Measurements from ENCODE around the gene ANKRD66.
"Not testable (repeated sequence)": the region's sequence is repeated elsewhere in the genome, so short reads cannot be mapped to it uniquely, and the experiment has no call there.

The ANKRD66 gene

GRCh38 chr6:46756469-46757213, 9.9 kb downstream of the ANKRD66 start:
- no peak for DNase-seq

GRCh38 chr6:46757214-46757596, 10.5 kb downstream of the ANKRD66 start:
- no peak for DNase-seq

DNA sequence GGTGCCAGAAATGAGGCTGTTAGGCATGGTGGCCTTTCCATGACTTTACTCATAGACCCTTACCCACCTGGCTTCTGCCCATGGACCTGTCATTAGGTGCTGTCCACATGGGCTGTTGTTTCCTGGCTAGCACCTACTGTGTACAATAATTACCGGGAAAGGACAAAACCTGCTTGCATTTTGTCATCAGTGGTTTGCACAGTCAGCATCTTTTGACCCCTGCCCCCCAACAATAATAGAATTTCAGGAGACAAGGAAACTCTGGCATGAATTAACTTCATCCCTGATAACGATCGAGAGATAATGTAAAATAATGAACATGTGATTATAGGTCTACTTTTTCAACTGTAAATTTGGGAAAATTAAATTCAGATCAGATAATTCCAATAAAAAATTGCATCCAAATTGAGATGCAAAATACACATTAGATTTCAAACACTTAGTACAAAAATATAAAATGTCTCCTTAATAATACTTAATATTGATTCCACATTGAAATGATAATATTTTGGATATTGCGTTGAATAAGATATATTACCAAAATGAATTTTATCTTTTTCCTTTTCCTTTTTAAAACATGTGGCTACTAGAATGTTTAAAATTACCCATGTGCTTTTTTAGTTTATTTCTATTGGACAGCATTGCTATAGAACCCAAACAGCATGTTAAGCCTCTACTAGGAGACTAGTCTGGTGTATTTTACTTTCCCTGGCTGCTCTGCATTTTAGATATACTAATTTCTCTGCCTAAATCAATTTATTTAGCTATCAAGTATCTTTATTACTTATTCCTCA, 12.4 kb downstream of the ANKRD66 start:
- no peak for DNase-seq

GRCh38 chr6:46760925-46761324, 14.2 kb downstream of the ANKRD66 start:
- no peak for DNase-seq

DNA sequence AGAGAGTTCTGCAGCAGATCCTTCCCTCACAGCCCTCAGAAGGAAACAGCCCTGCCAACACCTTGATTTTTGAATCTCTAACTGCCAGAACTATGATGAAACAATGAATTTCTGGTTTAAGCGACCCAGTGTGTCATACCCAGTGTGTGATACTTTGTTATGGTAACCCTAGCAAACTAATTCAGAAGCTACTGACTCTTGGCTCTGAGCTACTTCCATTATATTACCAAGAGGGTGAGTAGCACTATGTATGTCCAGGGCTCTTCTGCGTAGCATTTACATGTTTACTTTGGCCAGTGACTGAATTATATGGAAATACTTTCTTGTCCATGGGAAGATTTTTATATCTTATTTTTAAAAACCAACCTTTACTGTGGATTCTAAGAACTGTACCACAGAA, 16.7 kb downstream of the ANKRD66 start:
- DNase-seq, result no peak

DNA sequence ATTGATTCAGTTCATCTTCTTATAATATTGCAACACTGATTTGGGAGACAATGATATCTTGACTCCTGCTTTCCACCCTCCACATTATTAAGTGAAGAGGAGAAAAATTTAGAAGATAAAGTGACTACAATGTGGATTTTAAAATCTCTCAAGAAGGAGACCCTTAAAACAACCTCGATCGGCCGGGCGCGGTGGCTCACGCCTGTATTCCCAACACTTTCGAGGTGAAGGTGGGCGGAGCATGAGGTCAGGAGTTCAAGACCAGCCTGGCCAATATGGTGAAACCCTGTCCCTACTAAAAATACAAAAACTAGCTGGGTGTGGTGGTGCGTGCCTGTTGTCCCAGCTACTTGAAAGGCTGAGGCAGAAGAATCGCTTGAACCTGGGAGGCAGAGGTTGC, 17.5 kb downstream of the ANKRD66 start:
- DNase-seq, result not testable (repeated sequence)

GRCh38 chr6:46764961-46765360, 18.2 kb downstream of the ANKRD66 start:
- no peak for DNase-seq

- DNase-seq, result no peak
Observed at GRCh38 chr6:46772016-46772415, 25.3 kb downstream of the ANKRD66 start.

- DNase-seq, result no peak
Observed at GRCh38 chr6:46772762-46773161, 26.0 kb downstream of the ANKRD66 start.

GRCh38 chr6:46773201-46773855, 26.6 kb downstream of the ANKRD66 start:
- DNase-seq, result no peak

DNA sequence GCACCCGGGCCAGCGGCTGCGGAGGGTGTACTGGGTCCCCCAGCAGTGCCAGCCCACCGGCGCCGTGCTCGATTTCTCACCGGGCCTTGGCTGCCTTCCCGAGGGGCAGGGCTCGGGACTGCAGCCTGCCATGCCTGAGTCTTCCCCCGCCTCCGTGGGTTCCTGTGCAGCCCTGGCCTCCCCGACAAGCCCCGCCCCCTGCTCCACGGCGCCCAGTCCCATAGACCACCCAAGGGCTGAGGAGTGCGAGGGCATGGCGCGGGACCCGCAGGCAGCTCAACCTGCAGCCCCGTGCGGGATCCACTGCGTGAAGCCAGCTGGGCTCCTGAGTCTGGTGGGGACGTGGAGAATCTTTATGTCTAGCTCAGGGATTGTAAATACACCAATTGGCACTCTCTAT, 28.0 kb downstream of the ANKRD66 start:
- not testable (repeated sequence) for DNase-seq

- no peak for DNase-seq
Observed at GRCh38 chr6:46776070-46776712, 29.5 kb downstream of the ANKRD66 start.

DNA sequence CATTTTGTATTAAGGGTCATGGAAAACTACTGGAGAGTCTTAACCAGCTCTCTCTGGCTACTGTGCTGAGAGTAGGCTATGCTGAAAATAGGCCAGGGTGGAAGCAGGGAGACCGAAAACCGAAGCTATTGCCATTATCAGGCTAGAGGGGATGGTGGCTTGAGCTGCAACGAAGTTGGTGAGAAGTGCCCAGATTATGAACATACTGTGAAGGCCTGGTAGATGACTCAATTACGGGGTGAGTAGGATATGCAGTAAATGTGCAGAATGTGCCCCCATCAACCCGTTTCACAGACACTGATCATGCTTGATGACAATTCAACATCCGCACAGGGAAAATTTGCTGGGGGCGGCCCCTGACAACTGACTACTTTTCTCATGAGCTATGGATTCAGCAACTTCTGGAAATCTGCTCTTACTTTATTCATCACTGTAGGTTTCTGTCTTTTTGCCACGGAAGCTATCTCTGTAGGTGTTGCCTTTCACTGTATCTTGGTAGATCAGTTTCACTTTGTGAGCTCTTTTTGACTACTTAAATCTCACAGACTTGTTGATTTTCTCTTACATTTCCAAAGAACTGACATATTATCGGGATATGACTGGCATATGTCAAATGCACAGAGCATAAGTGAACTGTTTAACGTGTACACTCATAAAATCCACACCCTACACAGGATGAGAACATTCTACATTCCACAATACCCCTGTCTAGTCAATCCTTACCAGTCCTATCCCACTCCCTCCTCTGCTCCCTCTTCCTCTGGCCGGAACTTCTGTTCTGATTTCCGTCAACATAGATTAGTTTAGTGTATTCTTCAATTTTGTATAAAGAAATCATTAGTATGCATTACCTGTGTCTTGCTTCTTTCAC, 31.0 kb downstream of the ANKRD66 start:
- DNase-seq, result no peak

GRCh38 chr6:46781478-46782378, 35.0 kb downstream of the ANKRD66 start:
- DNase-seq, result no peak

DNA sequence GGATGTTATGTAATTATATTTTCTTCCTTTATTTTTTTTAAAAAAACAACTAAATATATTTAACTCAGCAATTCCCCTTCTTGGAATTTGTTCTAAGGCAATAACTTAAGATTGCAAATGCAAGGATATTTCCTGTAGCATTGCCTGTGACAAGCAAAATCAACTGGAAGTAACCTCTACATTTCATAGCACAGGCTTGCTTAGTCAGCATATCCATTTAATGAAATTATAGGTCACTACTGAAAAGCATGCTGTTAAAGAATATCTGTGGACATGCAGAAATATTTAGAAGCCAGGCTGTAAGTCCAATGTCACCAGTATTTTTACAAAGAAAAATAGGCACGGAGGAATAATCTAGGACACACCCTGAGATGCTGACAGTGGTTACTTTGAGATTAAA, 37.8 kb downstream of the ANKRD66 start:
- DNase-seq, result no peak

GRCh38 chr6:46787871-46788540, 41.3 kb downstream of the ANKRD66 start:
- no peak for DNase-seq

DNA sequence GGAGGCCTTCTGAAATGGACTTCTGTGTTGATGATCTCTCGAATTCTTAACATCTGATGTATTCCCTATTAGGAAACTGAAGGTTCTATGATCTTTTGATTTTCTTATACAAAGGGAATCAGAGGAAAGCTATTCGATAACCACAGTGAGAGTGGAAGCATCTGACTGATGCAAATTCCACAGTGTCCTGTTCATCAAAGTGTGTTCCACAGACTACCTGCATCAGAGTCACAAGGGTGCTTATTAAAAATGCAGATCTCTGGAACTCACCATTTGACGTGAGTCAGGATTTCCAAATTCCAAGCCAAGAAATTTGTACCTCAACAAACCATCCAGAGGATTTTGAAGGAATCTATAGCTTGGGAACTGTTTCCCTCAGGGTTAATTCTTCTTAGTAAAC, 42.1 kb downstream of the ANKRD66 start:
- DNase-seq, result no peak

DNA sequence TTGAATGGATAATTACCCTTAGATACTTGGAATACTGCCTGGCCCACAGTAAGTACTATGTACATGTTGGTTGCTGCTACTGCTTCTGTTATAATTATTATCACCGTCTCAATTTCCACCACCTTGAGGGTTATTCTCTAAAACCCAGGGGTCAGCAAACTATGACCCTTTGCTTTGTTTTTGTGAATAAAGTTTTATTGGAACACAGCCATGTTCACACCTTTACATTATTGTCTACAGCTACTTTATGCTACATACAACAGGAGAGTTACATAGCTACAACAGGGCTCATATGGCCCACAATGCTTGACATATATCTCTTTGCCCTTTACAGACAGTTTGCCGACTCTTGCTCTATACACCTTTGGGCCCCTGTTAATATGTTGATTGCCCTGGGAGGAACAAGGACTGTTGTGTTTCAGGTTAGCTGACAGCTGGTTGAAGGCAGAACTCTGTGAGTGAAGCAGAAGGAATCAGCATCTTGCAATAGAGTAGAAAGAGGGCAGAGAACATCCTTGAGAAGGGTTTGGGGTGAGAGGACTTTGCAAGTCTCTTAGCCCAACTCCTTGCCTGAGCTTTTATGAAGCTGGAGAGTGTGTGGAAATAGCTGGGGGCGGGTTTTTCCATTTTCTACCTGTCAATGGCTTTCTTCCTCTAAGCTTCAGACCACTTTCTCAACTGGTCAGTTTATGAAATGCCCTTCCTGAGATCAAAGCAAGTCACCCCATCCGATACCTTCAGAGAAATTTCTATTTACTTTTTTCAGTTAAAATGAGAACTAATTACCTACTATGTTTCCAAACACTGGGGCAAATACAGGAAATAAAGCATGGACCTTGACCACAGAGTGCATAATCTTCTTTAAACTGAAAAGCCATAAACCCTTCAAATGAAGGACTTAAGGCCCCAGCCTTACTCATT, 43.0 kb downstream of the ANKRD66 start:
- DNase-seq, result no peak

- no peak for DNase-seq
Observed at GRCh38 chr6:46790355-46790874, 43.7 kb downstream of the ANKRD66 start.

Data from central memory CD4-positive, alpha-beta T cell (primary cell).